IMR-90 (cell line): ENCODE measurements around the gene CKAP2L. TPM values are rescaled to one million over a fixed set of nuclear protein-coding genes. Genes with fewer than 3 reads are reported as not detected.
A peak's percentile ranks its signal among the peaks of the same experiment; 100 is the strongest.

Experiments
- ATAC-seq: fragments of 200-7000 bp; cut with Tn5 transposase; 2 replicates; pipeline ENCODE4 v1.9.1; 2020; ENCODE audit warnings: low read depth, mild to moderate bottlenecking, moderate library complexity
- BruUV-seq: library from RNA; stranded (reverse); fragments of 400-500 nt; replicated peaks from 2 replicates; lab custom pipeline; 2021; lab: Mats Ljungman, UMichigan
- CTCF ChIA-PET: fragments of 300-600 bp; formaldehyde crosslinking; extraction: SDS; loops from one replicate; lab custom pipeline; 2021; ENCODE audit warnings: antibody characterized with exemption; lab: Yijun Ruan, JAX
- POLR2A ChIA-PET: fragments of 300-600 bp; sonication (Branson Sonifier 250); formaldehyde crosslinking; loops from one replicate; lab custom pipeline; 2022; ENCODE audit warnings: antibody characterized with exemption; ENCODE audit not compliant: unreplicated experiment; lab: Charles Lee
- DNase-seq: peaks from one replicate; pipeline ENCODE4 v3.0.0; 2013
- H2AFZ ChIP-seq: replicated peaks from 2 replicates; pipeline ENCODE3; 2013; ENCODE audit warnings: low read length, mild to moderate bottlenecking; ENCODE audit not compliant: poor library complexity
- H2AK5ac ChIP-seq: 2 replicates; pipeline ENCODE4 v1.6.1; 2013; ENCODE audit warnings: low read depth, low read length, inconsistent platforms
- H2AK9ac ChIP-seq: replicated peaks from 2 replicates; pipeline ENCODE3; 2013; ENCODE audit warnings: mild to moderate bottlenecking, low read depth, low read length, moderate library complexity; ENCODE audit not compliant: poor library complexity
- H2BK120ac ChIP-seq: 2 replicates; pipeline ENCODE4 v1.6.1; 2013; ENCODE audit warnings: low read depth, low read length, inconsistent platforms
- H2BK15ac ChIP-seq: 3 replicates; pipeline ENCODE4 v1.6.1; 2013; ENCODE audit warnings: low read depth, low read length, inconsistent platforms
- H2BK20ac ChIP-seq: 2 replicates; pipeline ENCODE4 v1.6.1; 2013; ENCODE audit warnings: low read depth, mild to moderate bottlenecking, inconsistent platforms, low read length, moderate library complexity
- H2BK5ac ChIP-seq: 2 replicates; pipeline ENCODE4 v1.6.1; 2013; ENCODE audit warnings: mild to moderate bottlenecking, low read depth, low read length, inconsistent platforms; ENCODE audit not compliant: poor library complexity, severe bottlenecking
- H3K14ac ChIP-seq: replicated peaks from 2 replicates; pipeline ENCODE4 v1.6.1; 2013; ENCODE audit warnings: low read depth, low read length, inconsistent platforms
- H3K18ac ChIP-seq: 2 replicates; pipeline ENCODE4 v1.6.1; 2013; ENCODE audit warnings: low read depth, low read length, control low read depth
- H3K23ac ChIP-seq: 2 replicates; pipeline ENCODE4 v1.6.1; 2013; ENCODE audit warnings: low read depth, low read length, inconsistent platforms
- H3K27ac ChIP-seq: 2 replicates; pipeline ENCODE4 v1.5.1; 2013; ENCODE audit warnings: mild to moderate bottlenecking, control low read depth, low read length; ENCODE audit not compliant: insufficient read depth
- H3K27me3 ChIP-seq: 2 replicates; pipeline ENCODE4 v1.6.1; 2013; ENCODE audit warnings: low read length; ENCODE audit not compliant: control insufficient read depth, insufficient read depth
- H3K36me3 ChIP-seq: 2 replicates; pipeline ENCODE4 v1.6.1; 2013; ENCODE audit warnings: low read length, mixed read lengths; ENCODE audit not compliant: control insufficient read depth, insufficient read depth
- H3K4ac ChIP-seq: 2 replicates; pipeline ENCODE4 v1.6.1; 2013; ENCODE audit warnings: low read depth, low read length, inconsistent platforms
- H3K4me1 ChIP-seq: 2 replicates; pipeline ENCODE4 v1.6.1; 2013; ENCODE audit warnings: low read length, mixed read lengths; ENCODE audit not compliant: control insufficient read depth, insufficient read depth
- H3K4me2 ChIP-seq: 2 replicates; pipeline ENCODE4 v1.6.1; 2013; ENCODE audit warnings: low read depth, mild to moderate bottlenecking, control low read depth, low read length, moderate library complexity
- H3K4me3 ChIP-seq: 2 replicates; pipeline ENCODE4 v1.5.1; 2013; ENCODE audit warnings: low read depth, mild to moderate bottlenecking, control low read depth, low read length, moderate library complexity; ENCODE audit not compliant: insufficient read depth
- H3K56ac ChIP-seq: 2 replicates; pipeline ENCODE4 v1.6.1; 2013; ENCODE audit warnings: low read length, inconsistent platforms; ENCODE audit not compliant: insufficient read depth; ENCODE audit errors: extremely low read depth
- H3K79me1 ChIP-seq, 2 experiments: 2 replicates each; pipeline ENCODE4 v1.6.1; 2013; ENCODE audit warnings: low read length in 2 of 2, inconsistent platforms in 1 of 2, low read depth in 1 of 2
- H3K9ac ChIP-seq: 2 replicates; pipeline ENCODE4 v1.6.1; 2013; ENCODE audit warnings: low read depth, low read length, control low read depth
- H3K9me1 ChIP-seq: 2 replicates; pipeline ENCODE4 v1.6.1; 2013; ENCODE audit warnings: low read length, inconsistent platforms; ENCODE audit not compliant: insufficient read depth
- H3K9me3 ChIP-seq: 2 replicates; pipeline ENCODE4 v1.6.1; 2013; ENCODE audit warnings: low read length; ENCODE audit not compliant: control insufficient read depth, insufficient read depth
- H4K20me1 ChIP-seq: 2 replicates; pipeline ENCODE4 v1.6.1; 2013; ENCODE audit warnings: low read length, inconsistent platforms; ENCODE audit not compliant: insufficient read depth
- H4K5ac ChIP-seq: 2 replicates; pipeline ENCODE4 v1.6.1; 2013; ENCODE audit warnings: mild to moderate bottlenecking, low read depth, low read length, control low read depth
- H4K8ac ChIP-seq, 2 experiments: 2 replicates each; pipeline ENCODE4 v1.6.1; 2013; ENCODE audit warnings: low read depth in 2 of 2, low read length in 2 of 2, control low read depth in 1 of 2, inconsistent platforms in 1 of 2
- H4K91ac ChIP-seq: 2 replicates; pipeline ENCODE4 v1.6.1; 2013; ENCODE audit warnings: low read depth, low read length, inconsistent platforms; ENCODE audit not compliant: insufficient read depth
- CTCF ChIP-seq: conservative IDR thresholded peaks from 2 replicates; pipeline ENCODE4 v1.5.1; 2012; ENCODE audit warnings: mild to moderate bottlenecking, low read depth, low read length, improper control_type of control experiment
- POLR2A ChIP-seq: IDR thresholded peaks from 2 replicates; pipeline ENCODE4 v1.6.1; 2012; ENCODE audit warnings: mild to moderate bottlenecking, low read depth, low read length
- WGBS, 2 experiments: methylation state at CpG; one replicate each; pipeline versions ENCODE4 v1.1.5 to v1.1.7; 2013; ENCODE audit warnings: missing lambda C conversion rate in 2 of 2; ENCODE audit not compliant: insufficient read length in 1 of 2; ENCODE audit errors: extremely low coverage in 2 of 2; 5-methylcytosine and 5-hydroxymethylcytosine counted together
- dilution Hi-C: fragments of 300-500 bp; cut with HindIII; formaldehyde crosslinking; loops from one replicate; pipeline ENCODE4 v1.14.3; 2018; ENCODE audit warnings: low sequenced_read_pairs; ENCODE audit not compliant: unreplicated experiment
- in situ Hi-C: fragments of 300-500 bp; cut with MboI; formaldehyde crosslinking; loops from 3 replicates; pipeline ENCODE4 v1.14.3; 2019; ENCODE audit warnings: low sequenced_read_pairs, inconsistent platforms, mixed read lengths
- intact Hi-C: fragments of 100-400 bp; cut with micrococcal nuclease; formaldehyde crosslinking; loops from 2 replicates; pipeline ENCODE4 v1.10.0; 2022
- polyA plus RNA-seq, 3 experiments: library from polyadenylated mRNA; depleted of rRNA; stranded (reverse); fragments of >200 nt; gene quantifications; 2 replicates each; pipeline ENCODE4 v1.2.3, GENCODE V29; 2012; ENCODE audit warnings: low replicate concordance in 1 of 3
- total RNA-seq: library from RNA; depleted of rRNA; stranded (reverse); fragments of >200 nt; gene quantifications from 2 replicates; pipeline ENCODE4 v1.2.3, GENCODE V29; 2012

The CKAP2L gene
- total and polyA plus RNA-seq, 2 of the 4 experiments (the other 2 are of a cell fraction), result 6.4 to 9.9 TPM

- Histone ChIP-seq H2AK9ac (no peak overlapping the region), H3K14ac (no peak overlapping the region), H3K9me3 (no peaks in the 10 kb centered on the region), H3K4me2 (no peak overlapping the region), H4K20me1 (no peaks in the 10 kb centered on the region), H3K56ac (no peak overlapping the region), H4K91ac (no peak overlapping the region), H3K23ac (no peak overlapping the region), H2BK15ac (no peak overlapping the region), H2AK5ac (no peak overlapping the region), H2BK120ac (no peak overlapping the region), H3K27ac (no peak overlapping the region), H2BK5ac (no peak overlapping the region), H4K5ac (no peak overlapping the region), H3K27me3 (no peaks in the 10 kb centered on the region), H2AFZ (no peak overlapping the region), H3K9ac (no peak overlapping the region), H3K79me1 (peaks cover 0 to 16% of the 10 kb centered on the region in 2 experiments; a peak in 2 of 4 replicates), H3K18ac (no peak overlapping the region), H3K36me3 (no peaks in the 10 kb centered on the region), H3K9me1 (peaks cover 19% of the 10 kb centered on the region), H3K4me3 (no peak overlapping the region), H2BK20ac (no peak overlapping the region), H3K4me1 (peaks cover 6% of the 10 kb centered on the region), H4K8ac (no peak overlapping the region), H3K4ac (no peak overlapping the region)
- ChIA-PET POLR2A (no interaction called here), CTCF (no interaction called here)
- intact Hi-C loops, result no loop called here
- dilution Hi-C loops, result no loop called here
- TF ChIP-seq CTCF (0 out of 2 replicates have a peak, but pooled peaks have one; percentile 4), POLR2A (no peak)
- no peak for ATAC-seq
- WGBS, 2 experiments, result no CpG with 5 or more reads among the region's 3 CpGs
- no peak for DNase-seq
- BruUV-seq, result no TSS peak
- in situ Hi-C loops, result no loop called here
Measured at GRCh38 chr2:112807233-112807807, 42.9 kb upstream of the CKAP2L start.
